NCI-H748 (cell line): ENCODE data around the gene C2orf49.
"Not testable (repeated sequence)": the region's sequence is repeated elsewhere in the genome, so short reads cannot be mapped to it uniquely, and the experiment has no call there.

Experiments
- DNase-seq: peaks from one replicate; lab custom pipeline; 2025; ENCODE audit not compliant: unreplicated experiment; lab: John Stamatoyannopoulos, UW

The C2orf49 gene

DNA sequence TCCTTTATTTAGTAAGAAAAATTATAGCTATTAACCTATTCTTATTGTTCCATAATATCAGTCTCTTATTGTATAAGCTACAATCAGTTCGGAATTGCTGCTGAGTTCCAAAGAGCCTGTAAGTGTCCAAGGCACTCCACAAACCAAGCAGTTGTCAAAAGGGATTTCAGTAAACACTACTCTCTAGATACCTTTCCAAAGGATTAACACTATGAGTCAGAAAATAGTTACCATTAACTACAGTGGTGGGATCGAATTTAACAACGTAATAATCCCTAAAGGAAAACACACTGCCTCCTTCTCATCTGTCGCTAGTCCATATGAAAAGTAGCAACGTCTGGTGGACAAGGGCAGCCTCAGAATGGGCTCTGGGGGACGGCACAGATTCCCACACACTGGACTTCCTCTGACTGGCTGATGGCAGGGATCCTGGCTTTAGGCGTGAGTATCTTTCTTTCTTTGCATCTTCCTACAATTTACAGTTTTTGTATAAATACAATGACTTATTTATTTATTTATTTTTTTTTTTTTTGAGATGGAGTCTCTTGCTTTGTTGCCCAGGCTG, 16.6 kb upstream of the C2orf49 start:
- DNase-seq, result no peak

DNA sequence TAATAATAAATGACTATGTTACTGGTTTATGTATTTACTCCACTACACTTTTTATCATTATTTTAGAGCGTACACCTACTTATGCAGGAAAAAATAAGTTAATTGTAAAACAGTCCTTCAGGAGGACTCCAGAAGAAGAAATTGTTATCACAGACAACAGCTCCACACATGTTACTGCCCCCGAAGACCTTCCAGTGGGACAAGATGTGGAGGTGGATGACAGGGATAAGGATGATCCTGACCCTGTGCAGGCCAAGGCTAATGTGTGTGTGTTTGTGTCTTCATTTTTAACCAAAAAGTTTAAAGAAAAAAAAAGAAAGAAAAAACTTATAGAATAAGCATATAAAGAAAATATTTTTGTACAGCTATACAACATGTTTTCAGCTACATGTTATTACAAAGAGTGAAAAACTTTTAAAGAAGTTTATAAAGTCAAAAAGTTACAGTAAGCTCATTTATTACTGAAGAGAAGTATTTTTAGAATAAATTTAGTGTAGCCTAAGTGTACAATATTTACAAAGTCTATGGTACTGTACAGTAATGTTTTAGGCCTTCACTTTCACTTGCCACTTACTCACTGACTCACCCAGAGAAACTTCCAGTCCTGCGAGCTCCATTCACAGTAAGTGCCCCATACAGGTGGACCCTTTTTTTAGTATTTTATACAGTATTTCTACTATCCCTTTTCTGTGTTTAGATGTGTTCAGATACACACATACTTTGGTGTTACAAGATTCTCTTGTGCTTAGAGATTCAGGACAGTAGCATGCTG, 15.3 kb upstream of the C2orf49 start:
- no peak for DNase-seq

DNA sequence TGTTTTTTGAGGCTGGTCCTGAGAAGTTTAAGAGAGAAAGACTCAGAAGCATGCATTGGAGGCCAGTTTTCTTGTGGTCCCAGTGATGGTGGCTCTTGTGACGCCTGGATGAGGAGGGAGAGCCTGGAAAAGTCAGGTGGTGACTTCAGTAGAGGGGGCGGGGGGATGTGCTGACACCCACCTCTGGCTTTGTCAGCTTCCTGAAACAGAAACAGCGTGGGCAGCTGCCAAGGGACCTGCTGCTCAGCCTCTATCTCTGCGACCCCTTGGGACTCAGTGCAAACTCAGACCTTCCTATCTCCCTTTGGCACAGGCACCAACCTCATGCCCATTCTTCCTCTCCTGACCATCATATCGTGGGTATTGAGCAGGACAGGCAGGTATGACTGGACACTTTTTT, 14.2 kb upstream of the C2orf49 start:
- no peak for DNase-seq

- no peak for DNase-seq
These were observed 13.2 kb upstream of the C2orf49 start for GRCh38 chr2:105324101-105324500.

- no peak for DNase-seq
These were observed 12.6 kb upstream of the C2orf49 start for GRCh38 chr2:105324732-105325131.

GRCh38 chr2:105325389-105325963, 11.9 kb upstream of the C2orf49 start:
- DNase-seq, result no peak

- DNase-seq, result not testable (repeated sequence)
These were observed 10.1 kb upstream of the C2orf49 start for GRCh38 chr2:105327271-105327670.

DNA sequence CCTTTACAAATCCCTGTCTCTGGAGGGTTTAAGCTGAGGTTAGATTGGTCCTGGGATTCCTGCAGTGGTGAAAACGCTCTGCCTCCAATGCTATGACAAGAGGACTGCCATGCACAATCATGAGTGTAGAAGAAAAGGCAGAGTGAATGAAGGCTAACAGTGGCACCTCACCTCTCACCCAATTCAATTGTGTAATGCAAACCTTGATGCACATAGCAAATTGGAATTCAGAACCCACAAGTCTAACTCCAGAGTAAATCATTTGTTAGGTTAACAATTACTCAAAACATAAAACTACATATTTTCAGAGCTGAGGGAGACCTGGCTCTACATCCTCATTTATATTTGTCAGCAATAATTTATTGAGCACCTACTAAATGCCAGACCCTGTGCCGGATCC, 9.7 kb upstream of the C2orf49 start:
- DNase-seq, result no peak

DNA sequence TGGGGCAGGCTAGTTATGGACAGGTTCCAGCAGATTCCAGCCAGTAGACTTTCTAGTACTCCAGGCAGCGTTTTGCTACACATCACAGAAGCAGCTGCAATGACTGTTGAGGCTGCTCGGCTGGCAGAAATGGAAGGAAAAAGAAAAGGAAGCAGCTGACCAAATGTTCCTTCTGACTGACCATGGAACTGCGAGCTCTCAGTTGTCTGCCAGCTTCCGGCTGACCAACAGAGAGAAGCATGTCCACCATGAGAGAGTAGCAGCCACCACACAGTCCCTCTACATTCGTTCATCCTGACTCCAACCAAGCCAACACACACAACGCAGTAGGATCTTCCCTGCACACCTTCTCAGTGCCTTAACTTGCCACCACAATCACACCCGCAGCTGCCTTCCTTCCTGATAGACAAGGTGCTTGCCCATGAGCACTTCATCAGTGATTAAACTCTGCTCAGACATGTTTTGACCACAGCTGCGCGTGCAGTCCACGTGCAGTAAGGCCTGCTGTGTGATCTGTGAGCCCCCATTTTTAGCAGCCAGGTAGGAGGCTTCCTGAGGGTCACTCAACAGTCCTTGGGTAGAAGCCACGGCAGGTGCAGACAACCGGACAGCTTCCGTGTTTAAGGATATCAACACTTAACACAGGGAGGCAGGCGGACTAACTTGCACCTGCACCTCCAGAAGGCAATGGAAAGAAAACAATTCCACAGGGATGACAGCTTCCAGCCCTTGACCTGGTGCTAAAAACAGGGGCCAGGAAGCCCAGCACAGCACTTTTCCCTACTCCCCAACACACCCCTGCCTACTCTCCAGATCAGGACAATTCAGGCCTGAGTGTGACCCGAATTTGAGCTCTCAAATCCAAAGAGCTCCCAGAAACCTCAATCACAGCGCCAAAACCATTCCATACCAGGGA, 8.8 kb upstream of the C2orf49 start:
- peak; percentile 64 for DNase-seq

GRCh38 chr2:105329197-105329554, 8.2 kb upstream of the C2orf49 start:
- DNase-seq, result peak; percentile 47

DNA sequence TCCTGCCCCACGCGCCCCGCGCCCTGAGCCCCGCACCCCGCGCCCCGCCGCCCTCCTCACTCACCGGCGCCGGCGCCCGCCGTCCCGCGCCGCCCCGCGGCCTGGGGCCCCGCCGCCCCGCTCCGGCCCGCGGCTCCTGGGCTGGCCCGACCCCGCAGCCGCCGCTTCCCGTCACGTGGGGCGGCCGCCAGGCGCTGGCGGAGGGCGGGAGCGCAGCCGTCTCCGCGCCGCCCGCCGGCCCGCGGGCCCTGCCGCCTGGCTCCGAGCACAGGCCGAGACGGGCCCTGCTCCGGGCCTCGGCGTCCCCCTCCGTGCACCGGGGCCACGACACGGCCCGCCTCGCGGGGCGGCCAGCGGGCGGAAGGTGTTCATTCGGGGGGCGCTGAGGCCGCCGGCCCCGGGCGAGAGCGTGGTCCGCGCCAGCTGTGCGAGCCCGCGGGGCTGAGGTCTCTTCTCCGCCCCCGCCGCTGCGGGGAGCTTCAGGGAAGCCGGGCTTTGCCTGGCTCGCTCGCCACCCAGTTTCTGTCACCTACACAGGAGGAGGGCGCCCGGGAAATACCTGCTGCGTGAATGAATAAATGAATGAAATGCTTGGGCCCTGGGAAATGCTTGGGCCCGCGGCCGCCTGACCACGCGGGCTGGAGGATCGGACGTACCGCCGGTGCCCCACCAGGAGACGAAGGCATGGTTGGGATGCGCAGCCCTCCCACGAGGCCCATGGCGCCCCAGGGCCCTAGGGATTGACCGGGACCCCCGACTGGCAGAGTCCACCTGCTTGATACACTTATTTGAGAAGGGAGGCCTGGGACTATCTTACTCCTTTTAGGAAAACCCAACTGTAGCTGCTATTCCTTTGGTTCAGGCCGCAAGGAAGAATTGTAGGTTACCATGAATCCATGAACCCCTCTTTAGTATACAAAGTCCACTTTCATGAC, 7.5 kb upstream of the C2orf49 start, which contains the start of gene TGFBRAP1:
Gene TGFBRAP1 (minus strand): TSS at position 175 of the 935 bp plus-strand sequence. CDS start 21,434 bp downstream, outside the sequence.
- peak; percentile 54 for DNase-seq

DNA sequence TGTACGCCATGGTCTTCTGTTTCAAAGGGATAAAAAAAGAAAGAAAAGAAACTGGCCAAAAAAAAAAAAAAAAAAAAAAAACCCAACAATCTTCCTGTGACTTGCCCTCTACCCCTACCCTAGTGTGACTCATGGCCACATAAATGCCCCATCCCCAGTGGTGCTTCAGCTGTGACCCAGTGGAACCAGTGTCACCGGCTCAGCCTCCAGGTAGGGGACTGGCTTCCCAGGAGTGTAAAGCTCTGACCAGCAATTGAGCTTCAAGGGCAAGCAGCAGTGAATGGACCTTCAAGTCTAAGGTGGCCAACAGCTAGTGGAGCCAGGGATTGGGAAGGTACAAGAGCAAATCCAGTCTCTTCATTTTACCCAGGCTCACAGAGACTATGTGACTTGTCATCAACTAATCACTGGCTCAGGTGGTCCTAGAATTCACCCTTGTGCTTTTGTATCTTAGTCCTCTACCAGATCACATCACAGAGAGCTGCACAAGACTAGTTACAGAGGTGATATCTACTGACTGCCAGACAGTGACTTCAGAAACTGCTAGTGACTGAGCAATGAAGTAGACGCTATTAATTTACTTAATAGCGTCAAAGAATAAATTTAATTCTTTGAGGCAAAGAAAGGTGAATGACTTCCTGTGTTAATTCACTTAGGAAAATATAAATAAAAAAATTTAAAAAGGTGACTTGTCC, 6.5 kb upstream of the C2orf49 start:
- no peak for DNase-seq

- no peak for DNase-seq
These were observed 3.1 kb upstream of the C2orf49 start for GRCh38 chr2:105334211-105334610.

GRCh38 chr2:105335469-105335868, 1.9 kb upstream of the C2orf49 start:
- no peak for DNase-seq

GRCh38 chr2:105336786-105337121, 586 bp upstream of the C2orf49 start:
- no peak for DNase-seq

- no peak for DNase-seq
These were observed 663 bp downstream of the C2orf49 start for GRCh38 chr2:105338020-105338385.

DNA sequence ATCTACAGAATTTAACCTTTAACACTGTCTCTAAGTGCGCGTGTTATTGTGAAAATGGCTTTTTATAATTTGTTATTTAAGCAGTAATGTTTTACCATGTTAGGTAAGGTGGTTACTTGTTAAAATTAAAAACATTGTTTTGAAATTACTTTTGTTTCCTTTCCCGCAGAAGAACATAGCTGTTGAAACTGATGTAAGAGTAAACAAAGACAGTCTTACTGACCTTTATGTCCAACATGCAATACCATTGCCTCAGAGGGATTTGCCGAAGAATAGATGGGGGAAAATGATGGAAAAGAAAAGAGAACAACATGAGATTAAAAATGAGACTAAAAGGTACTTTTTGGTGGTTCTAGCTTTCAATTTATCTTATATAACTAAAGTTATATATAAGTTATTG, 2.1 kb downstream of the C2orf49 start:
- no peak for DNase-seq

DNA sequence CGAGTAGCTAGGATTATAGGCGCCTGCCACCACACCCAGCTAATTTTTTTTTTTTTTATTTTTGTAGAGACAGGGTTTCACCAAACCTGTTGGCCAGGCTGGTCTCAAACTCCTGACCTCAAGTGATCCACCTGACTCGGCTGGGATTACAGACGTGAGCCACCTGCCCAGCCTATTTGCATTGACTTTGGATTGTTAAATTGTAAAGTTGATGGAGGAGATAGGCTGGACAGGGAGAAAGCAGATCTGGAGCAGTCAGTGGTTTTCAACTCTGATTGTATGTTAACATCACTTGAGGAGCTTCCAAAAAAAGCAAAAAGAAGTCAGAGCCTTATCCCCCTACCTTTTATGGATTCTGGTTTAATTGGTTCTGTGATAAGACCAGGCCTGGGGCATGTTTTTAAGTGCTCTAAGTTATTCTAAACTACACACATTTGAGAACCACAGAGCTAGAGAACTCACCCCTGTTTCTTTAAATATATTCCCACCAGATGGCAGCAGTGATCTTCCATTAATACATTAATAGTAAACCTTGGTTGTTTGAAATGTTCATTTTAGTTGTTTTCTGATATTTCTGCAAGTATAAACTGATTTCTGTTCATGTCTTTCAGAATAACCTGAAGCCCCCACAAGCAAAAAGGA, 7.5 kb downstream of the C2orf49 start:
- peak; percentile 7 for DNase-seq

- no peak for DNase-seq
These were observed 19.8 kb downstream of the C2orf49 start for GRCh38 chr2:105357122-105357521.
